Activated CD4-positive, alpha-beta memory T cell treated with anti-CD3 and anti-CD28 coated beads for 36 hours (primary cell): ENCODE data around the gene EDIL3. TPM values are rescaled to one million over a fixed set of nuclear protein-coding genes. Genes with fewer than 3 reads are reported as not detected.
A peak's percentile ranks its signal among the peaks of the same experiment; 100 is the strongest.

Source experiments
- CTCF ChIA-PET: fragments of 350-600 bp; sonication (Branson Sonifier 250); formaldehyde crosslinking; loops from one replicate; lab custom pipeline; 2021; ENCODE audit warnings: antibody characterized with exemption, inconsistent platforms; lab: Charles Lee
- POLR2A ChIA-PET: fragments of 350-600 bp; sonication (Branson Sonifier 250); formaldehyde crosslinking; loops from one replicate; lab custom pipeline; 2021; ENCODE audit warnings: antibody characterized with exemption; lab: Charles Lee
- DNase-seq: peaks from one replicate; pipeline ENCODE4 v3.0.0-alpha.2; 2020
- H3K27ac Mint-ChIP-seq: one replicate; pipeline ENCODE4 v1.8.0; 2021; ENCODE audit warnings: mixed read lengths
- H3K27me3 Mint-ChIP-seq: one replicate; pipeline ENCODE4 v1.8.0; 2021; ENCODE audit warnings: mixed read lengths
- H3K36me3 Mint-ChIP-seq: one replicate; pipeline ENCODE4 v1.8.0; 2021; ENCODE audit warnings: mixed read lengths
- H3K4me1 Mint-ChIP-seq: one replicate; pipeline ENCODE4 v1.8.0; 2021; ENCODE audit warnings: low read depth, mixed read lengths
- H3K4me3 Mint-ChIP-seq: one replicate; pipeline ENCODE4 v1.8.0; 2021; ENCODE audit warnings: mild to moderate bottlenecking, mixed read lengths
- H3K9me3 Mint-ChIP-seq: one replicate; pipeline ENCODE4 v1.8.0; 2021; ENCODE audit warnings: mixed read lengths
- intact Hi-C: fragments of 100-400 bp; cut with micrococcal nuclease; formaldehyde crosslinking; loops from one replicate; pipeline ENCODE4 v1.15.1; 2023
- total RNA-seq, 2 experiments: library from RNA; stranded (reverse); gene quantifications; one replicate each; pipeline ENCODE4 v1.2.3, GENCODE V29; 2021

The EDIL3 gene
- total RNA-seq, 2 experiments from 2014 or later, result not detected

DNA sequence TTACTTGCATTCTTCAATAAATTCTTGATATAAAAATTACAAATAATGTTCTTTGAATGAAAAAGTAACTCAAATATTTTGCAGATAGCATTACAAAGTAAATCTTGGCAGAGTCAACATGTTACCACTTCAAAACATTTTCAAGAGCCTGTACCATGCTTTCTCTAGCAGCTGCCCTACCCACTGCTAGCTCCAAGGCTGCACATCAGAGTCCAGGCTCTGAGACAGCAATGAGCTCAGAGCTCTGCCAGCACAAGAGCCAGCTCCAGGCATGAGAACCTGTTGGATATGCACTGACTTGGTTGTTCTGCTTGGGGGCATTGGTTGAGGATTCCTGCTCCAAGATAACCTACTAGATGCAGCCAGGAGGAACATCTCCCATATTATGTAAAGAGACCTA lies 452.7 kb downstream of the EDIL3 start:
- intact Hi-C loops, result no loop called here
- Mint-ChIP-seq H3K27me3 (no peaks in the 10 kb centered on the region), H3K36me3 (no peaks in the 10 kb centered on the region), H3K4me3 (no peak overlapping the region), H3K27ac (no peak overlapping the region), H3K4me1 (no peaks in the 10 kb centered on the region), H3K9me3 (peaks cover 6% of the 10 kb centered on the region)
- no peak for DNase-seq
- ChIA-PET POLR2A (no interaction called here), CTCF (no interaction called here)

GRCh38 chr5:83927140-83927733 lies 457.4 kb downstream of the EDIL3 start:
- H3K4me1 Mint-ChIP-seq, result no peaks in the 10 kb centered on the region
- intact Hi-C loops, result no loop called here
- no peak overlapping the region for H3K4me3 Mint-ChIP-seq
- H3K27ac Mint-ChIP-seq, result no peak overlapping the region
- CTCF ChIA-PET, result interaction anchor here (0.7 to 1.5 kb wide), 7 partner anchors 12 to 1415 kb away, joined by 3 to 4 read pairs (median 3); no protein-coding TSS in a partner anchor
- no peaks in the 10 kb centered on the region for H3K36me3 Mint-ChIP-seq
- peaks cover under 1% of the 10 kb centered on the region for H3K9me3 Mint-ChIP-seq
- DNase-seq, result peak; percentile 46
- POLR2A ChIA-PET, result no interaction called here
- H3K27me3 Mint-ChIP-seq, result no peaks in the 10 kb centered on the region

DNA sequence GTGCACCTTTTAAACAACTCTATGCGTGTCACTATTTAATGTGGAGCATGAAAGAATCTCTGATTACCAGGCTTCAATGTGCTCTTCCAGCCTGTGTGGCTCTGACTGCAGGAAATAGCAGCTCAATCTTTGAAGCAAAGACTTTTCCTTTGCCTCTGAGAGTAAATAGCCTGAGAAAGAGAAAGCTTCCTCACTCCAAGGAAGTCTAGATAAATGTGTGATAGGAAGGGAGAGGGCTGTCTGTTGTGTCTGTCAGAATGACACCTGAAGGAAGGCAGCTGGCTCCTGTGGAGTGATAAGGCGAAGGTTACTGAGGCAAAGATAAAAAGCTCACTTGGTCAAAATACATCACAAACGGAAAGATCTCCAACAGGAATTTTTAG lies 458.7 kb downstream of the EDIL3 start:
- CTCF ChIA-PET, result interaction anchor here (1.2 kb wide), 1 partner anchor 11 kb away, joined by 4 read pairs; no protein-coding TSS in a partner anchor
- Mint-ChIP-seq H3K36me3 (no peaks in the 10 kb centered on the region), H3K9me3 (no peaks in the 10 kb centered on the region), H3K27ac (no peak overlapping the region), H3K4me3 (no peak overlapping the region), H3K27me3 (no peaks in the 10 kb centered on the region), H3K4me1 (no peaks in the 10 kb centered on the region)
- intact Hi-C loops, result no loop called here
- DNase-seq, result no peak
- POLR2A ChIA-PET, result no interaction called here

DNA sequence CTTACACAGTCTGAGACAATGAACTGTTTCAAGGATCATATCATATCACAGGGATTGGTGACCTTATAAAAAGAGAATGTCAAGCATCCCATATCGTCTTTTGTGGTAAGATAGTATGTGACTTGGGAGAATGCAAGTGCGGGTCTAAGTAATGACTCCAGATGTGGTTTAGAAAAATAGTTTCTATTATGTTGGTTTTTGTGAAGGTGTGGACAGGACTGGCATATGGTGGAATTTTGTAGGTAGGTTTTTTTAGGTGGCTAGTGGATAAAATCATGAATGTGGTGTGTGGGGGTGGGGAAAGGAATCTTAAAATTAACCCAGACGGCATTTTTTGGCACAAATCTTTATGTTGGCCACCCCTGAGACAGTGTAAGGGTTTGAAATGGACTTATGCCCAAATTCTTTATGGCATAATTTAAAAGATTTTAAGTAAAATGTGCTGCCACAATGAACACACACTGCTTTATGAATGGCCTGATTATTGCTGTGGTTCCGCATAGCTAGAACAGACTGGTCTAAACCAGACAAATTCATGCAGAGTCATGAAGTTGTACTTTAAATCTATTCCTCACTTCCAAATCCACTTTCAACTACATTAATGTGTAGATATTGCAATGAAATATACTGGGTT lies 459.2 kb downstream of the EDIL3 start:
- intact Hi-C loops, result no loop called here
- DNase-seq, result no peak
- Mint-ChIP-seq H3K4me3 (no peak overlapping the region), H3K36me3 (no peaks in the 10 kb centered on the region), H3K4me1 (no peaks in the 10 kb centered on the region), H3K27ac (no peak overlapping the region), H3K9me3 (no peaks in the 10 kb centered on the region), H3K27me3 (no peaks in the 10 kb centered on the region)
- ChIA-PET POLR2A (no interaction called here), CTCF (interaction anchor here (1.2 kb wide), 1 partner anchor 10 kb away, joined by 4 read pairs; no protein-coding TSS in a partner anchor)

- Mint-ChIP-seq H3K36me3 (no peaks in the 10 kb centered on the region), H3K9me3 (no peaks in the 10 kb centered on the region), H3K4me1 (no peaks in the 10 kb centered on the region), H3K27ac (no peak overlapping the region), H3K27me3 (no peaks in the 10 kb centered on the region), H3K4me3 (no peak overlapping the region)
- intact Hi-C loops, result no loop called here
- CTCF ChIA-PET, result no interaction called here
- no peak for DNase-seq
- POLR2A ChIA-PET, result no interaction called here
Observed at GRCh38 chr5:83924891-83925290, 459.8 kb downstream of the EDIL3 start.

- no peak for DNase-seq
- POLR2A ChIA-PET, result no interaction called here
- no peak overlapping the region for H3K4me3 Mint-ChIP-seq
- no peak overlapping the region for H3K27ac Mint-ChIP-seq
- no peaks in the 10 kb centered on the region for H3K27me3 Mint-ChIP-seq
- intact Hi-C loops, result no loop called here
- no peaks in the 10 kb centered on the region for H3K9me3 Mint-ChIP-seq
- no peaks in the 10 kb centered on the region for H3K4me1 Mint-ChIP-seq
- CTCF ChIA-PET, result no interaction called here
- H3K36me3 Mint-ChIP-seq, result no peaks in the 10 kb centered on the region
Observed at GRCh38 chr5:83924171-83924570, 460.5 kb downstream of the EDIL3 start.

- Mint-ChIP-seq H3K27me3 (peaks cover 4% of the 10 kb centered on the region), H3K36me3 (no peaks in the 10 kb centered on the region), H3K4me1 (no peaks in the 10 kb centered on the region), H3K27ac (no peak overlapping the region), H3K9me3 (no peaks in the 10 kb centered on the region), H3K4me3 (no peak overlapping the region)
- CTCF ChIA-PET, result no interaction called here
- DNase-seq, result no peak
- POLR2A ChIA-PET, result no interaction called here
- intact Hi-C loops, result no loop called here
Observed at GRCh38 chr5:83922699-83923098, 462.0 kb downstream of the EDIL3 start.

DNA sequence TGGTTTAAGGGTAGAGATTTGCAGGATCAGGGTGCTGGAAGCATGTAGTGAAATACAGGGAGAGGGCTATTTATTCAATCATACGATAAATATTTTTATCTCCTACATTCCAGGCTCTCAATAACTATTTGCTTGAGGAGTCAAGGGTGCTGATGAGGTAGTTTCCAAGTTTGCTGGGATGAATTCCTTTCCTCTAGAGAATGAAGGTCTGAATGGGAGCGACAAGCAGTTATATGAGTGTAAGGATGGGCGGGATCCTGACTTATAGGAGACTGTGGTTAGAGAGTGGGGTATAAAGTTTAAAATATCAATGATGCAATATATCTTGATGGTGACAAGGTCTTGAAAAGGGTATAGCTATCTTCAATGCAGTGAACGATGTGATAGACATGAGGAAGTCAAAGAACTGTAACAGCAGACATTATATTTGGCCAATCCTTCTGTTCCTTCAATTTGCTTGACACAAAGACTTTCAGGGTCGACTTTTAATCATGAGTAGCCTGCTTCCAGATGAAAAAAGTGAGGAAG lies 462.9 kb downstream of the EDIL3 start:
- POLR2A ChIA-PET, result no interaction called here
- CTCF ChIA-PET, result no interaction called here
- Mint-ChIP-seq H3K9me3 (no peaks in the 10 kb centered on the region), H3K4me1 (no peaks in the 10 kb centered on the region), H3K27ac (no peak overlapping the region), H3K27me3 (peaks cover 4% of the 10 kb centered on the region), H3K36me3 (no peaks in the 10 kb centered on the region), H3K4me3 (no peak overlapping the region)
- DNase-seq, result no peak
- intact Hi-C loops, result no loop called here

DNA sequence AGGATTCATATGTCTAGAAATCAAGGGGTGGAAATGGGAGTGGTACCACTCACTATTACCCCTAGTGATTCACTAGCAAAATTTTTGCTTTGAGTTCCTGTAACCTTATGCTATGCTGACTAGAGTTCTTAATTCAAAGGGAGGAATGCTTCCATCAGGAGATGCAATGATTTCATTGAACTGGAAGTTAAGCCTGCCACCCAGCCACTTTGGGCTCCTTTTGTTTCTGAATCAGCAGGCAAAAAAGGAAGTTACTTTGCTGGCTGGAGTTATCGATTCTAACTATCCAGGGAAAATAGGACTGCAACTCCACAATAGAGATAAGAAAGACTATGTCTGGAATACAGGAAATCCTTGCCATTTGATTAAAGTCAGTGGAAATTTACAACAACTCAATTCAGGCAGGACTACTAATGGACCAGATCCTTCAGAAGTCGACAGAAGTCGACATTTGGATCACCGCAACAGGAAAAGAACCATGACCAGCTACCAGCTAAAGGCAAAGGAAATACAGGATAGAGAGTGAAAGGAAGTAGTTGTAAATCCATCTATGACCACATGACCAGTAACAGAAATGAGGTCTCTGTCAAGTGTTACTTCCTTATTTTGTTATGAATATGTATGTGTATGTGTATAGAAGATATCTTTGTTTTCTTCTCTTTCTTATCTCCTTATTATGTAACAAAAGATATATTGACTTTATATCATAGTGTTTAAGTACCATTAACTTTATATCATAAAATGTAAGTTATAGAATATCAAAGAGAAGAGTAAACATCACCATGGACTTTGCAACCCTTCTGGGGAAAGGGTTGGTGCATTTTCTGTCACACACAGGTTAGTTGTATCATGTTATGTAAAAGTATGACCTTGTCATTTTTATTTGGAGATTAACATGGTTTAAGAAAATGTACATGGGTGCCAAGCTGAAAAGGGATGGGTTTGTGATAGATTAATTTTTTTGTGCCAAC lies 465.3 kb downstream of the EDIL3 start:
- Mint-ChIP-seq H3K4me1 (no peaks in the 10 kb centered on the region), H3K9me3 (no peaks in the 10 kb centered on the region), H3K27ac (no peak overlapping the region), H3K27me3 (peaks cover 4% of the 10 kb centered on the region), H3K4me3 (no peak overlapping the region), H3K36me3 (no peaks in the 10 kb centered on the region)
- intact Hi-C loops, result no loop called here
- POLR2A ChIA-PET, result no interaction called here
- CTCF ChIA-PET, result no interaction called here
- DNase-seq, result no peak

DNA sequence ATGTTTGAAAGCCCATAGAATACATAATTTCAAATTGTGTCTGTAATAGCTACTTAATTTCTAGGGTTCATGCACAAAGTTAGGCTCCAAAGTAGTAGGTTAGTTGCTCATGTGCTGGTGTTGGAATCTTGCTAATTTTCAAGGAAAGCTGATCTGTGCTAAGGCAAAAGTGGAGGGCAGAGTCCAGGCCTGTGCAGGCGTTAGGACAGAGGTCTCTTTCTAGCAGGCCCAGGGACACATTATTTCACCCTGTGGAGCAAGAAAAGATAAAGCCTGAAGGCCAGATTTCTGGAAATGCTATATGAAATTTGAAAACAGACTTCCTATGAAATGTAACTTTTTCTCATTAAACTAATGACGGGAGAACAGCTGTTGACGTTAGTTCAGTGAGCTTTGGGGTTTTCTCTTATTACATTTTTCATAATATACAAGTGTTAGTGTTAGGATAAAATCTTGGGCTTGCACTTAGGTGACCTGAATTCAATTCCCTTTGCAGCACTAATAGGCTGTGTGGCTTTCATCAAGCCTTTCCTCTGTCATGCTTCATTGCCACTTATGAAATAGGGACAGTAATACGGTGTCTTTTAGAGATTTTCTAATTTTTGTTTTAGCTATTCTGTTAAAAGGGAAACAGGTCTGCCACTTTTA lies 467.3 kb downstream of the EDIL3 start:
- ChIA-PET POLR2A (no interaction called here), CTCF (no interaction called here)
- Mint-ChIP-seq H3K27me3 (peaks cover 4% of the 10 kb centered on the region), H3K27ac (no peak overlapping the region), H3K4me1 (no peaks in the 10 kb centered on the region), H3K36me3 (no peaks in the 10 kb centered on the region), H3K4me3 (no peak overlapping the region), H3K9me3 (no peaks in the 10 kb centered on the region)
- no peak for DNase-seq
- intact Hi-C loops, result no loop called here

- Mint-ChIP-seq H3K27ac (no peak overlapping the region), H3K27me3 (peaks cover 4% of the 10 kb centered on the region), H3K4me1 (no peaks in the 10 kb centered on the region), H3K4me3 (no peak overlapping the region), H3K36me3 (no peaks in the 10 kb centered on the region), H3K9me3 (no peaks in the 10 kb centered on the region)
- POLR2A ChIA-PET, result no interaction called here
- DNase-seq, result no peak
- CTCF ChIA-PET, result interaction anchor here (1.3 kb wide), 1 partner anchor 12 kb away, joined by 4 read pairs; no protein-coding TSS in a partner anchor
- intact Hi-C loops, result no loop called here
Observed at GRCh38 chr5:83914662-83915418, 469.8 kb downstream of the EDIL3 start.
